T-helper 17 cell (primary cell): Measurements from ENCODE around the gene NDST3. TPM values are rescaled to one million over a fixed set of nuclear protein-coding genes. Genes with fewer than 3 reads are reported as not detected.
A peak's percentile ranks its signal among the peaks of the same experiment; 100 is the strongest.
"Not testable (repeated sequence)": the region's sequence is repeated elsewhere in the genome, so short reads cannot be mapped to it uniquely, and the experiment has no call there.

Experiments used
- ATAC-seq: fragments of 150-1000 bp; cut with Tn5 transposase; 2 replicates; pipeline ENCODE4 v1.10.0; 2021; ENCODE audit warnings: mild to moderate bottlenecking, moderate library complexity
- DNase-seq, 3 donors: peaks; one replicate each; pipeline versions ENCODE4 v3.0.0 to v3.0.0-alpha.2; 2020 to 2021
- H3K9me3 ChIP-seq: one replicate; pipeline ENCODE4 v1.7.0; 2013; ENCODE audit warnings: low read length, mild to moderate bottlenecking; ENCODE audit not compliant: control insufficient read depth, poor library complexity, severe bottlenecking
- H3K27ac Mint-ChIP-seq: one replicate; pipeline ENCODE4 v1.8.0; 2022; ENCODE audit warnings: mild to moderate bottlenecking, moderate library complexity, mixed read lengths
- H3K27me3 Mint-ChIP-seq: one replicate; pipeline ENCODE4 v1.8.0; 2022; ENCODE audit warnings: mixed read lengths
- H3K36me3 Mint-ChIP-seq: one replicate; pipeline ENCODE4 v1.8.0; 2022; ENCODE audit warnings: low read depth, mixed read lengths
- H3K4me1 Mint-ChIP-seq: one replicate; pipeline ENCODE4 v1.8.0; 2022; ENCODE audit warnings: mild to moderate bottlenecking, mixed read lengths
- H3K4me3 Mint-ChIP-seq: one replicate; pipeline ENCODE4 v1.8.0; 2022; ENCODE audit warnings: mild to moderate bottlenecking, moderate library complexity, mixed read lengths
- total RNA-seq, 4 donors: library from RNA in 2 of 4; stranded (reverse) in 2 of 4; gene quantifications; one replicate each; pipeline ENCODE4 v1.2.3 and lab custom pipeline; 2022 to 2026

Gene NDST3
- total RNA-seq, 2 donors from 2014 or later = not detected

DNA sequence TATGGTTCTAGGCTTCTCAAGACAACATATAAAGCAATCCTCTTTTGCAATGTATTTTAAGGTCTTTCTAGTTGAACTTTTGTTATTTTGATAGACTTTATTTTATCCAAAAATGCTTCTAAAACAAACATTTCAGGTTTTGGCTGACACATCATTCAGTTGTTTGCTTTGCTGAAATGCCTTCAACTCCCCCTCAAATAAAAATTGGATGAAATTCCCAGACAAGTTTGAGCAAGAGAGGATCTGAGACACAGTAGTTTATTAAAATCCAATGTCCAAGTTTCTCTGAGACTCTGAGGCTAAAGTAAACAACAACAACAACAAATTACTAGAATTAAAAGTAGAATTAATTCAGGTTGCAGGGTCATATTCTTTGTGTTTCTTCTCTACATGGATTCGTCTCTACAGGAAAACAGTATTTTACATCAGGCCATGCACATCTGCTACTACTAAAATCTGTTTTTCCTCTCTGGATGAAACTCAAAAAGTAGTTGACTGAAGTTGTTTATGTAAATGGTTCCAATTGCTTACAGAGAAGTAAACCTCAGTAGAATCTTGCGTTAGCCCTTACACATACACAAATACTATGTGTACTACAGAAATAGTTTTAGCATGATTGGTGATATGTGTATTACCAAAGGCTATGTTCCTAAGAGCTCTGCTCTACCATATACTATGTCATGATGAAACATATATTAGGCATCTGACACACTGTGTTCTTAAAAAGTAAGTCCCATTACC lies 253.6 kb downstream of the NDST3 start:
- DNase-seq = no peak
- Mint-ChIP-seq H3K4me3 (no peak overlapping the region), H3K36me3 (peaks cover 16% of the 10 kb centered on the region), H3K4me1 (peaks cover 16% of the 10 kb centered on the region), H3K27ac (no peak overlapping the region), H3K27me3 (peaks cover 4% of the 10 kb centered on the region)
- H3K9me3 ChIP-seq = no peaks in the 10 kb centered on the region
- no peak for ATAC-seq

- no peaks in the 10 kb centered on the region for H3K9me3 ChIP-seq
- DNase-seq (no peak), ATAC-seq (no peak)
- Mint-ChIP-seq H3K4me1 (peaks cover 6% of the 10 kb centered on the region), H3K27me3 (peaks cover 4% of the 10 kb centered on the region), H3K4me3 (no peak overlapping the region), H3K36me3 (peaks cover 7% of the 10 kb centered on the region), H3K27ac (no peak overlapping the region)
Measured at GRCh38 chr4:118289794-118290193, 255.5 kb downstream of the NDST3 start.

GRCh38 chr4:118290951-118291350 lies 256.7 kb downstream of the NDST3 start:
- Mint-ChIP-seq H3K27me3 (peaks cover 4% of the 10 kb centered on the region), H3K36me3 (peaks cover 7% of the 10 kb centered on the region), H3K27ac (peak overlapping the region; percentile 29), H3K4me1 (peaks cover 6% of the 10 kb centered on the region), H3K4me3 (no peak overlapping the region)
- H3K9me3 ChIP-seq = no peaks in the 10 kb centered on the region
- DNase-seq = no peak
- ATAC-seq = no peak

GRCh38 chr4:118296729-118297128 lies 262.4 kb downstream of the NDST3 start:
- no peak for ATAC-seq
- no peak overlapping the region for H3K4me3 Mint-ChIP-seq
- no peak for DNase-seq
- no peak overlapping the region for H3K27ac Mint-ChIP-seq
- no peaks in the 10 kb centered on the region for H3K4me1 Mint-ChIP-seq
- H3K36me3 Mint-ChIP-seq = no peaks in the 10 kb centered on the region
- H3K9me3 ChIP-seq = no peaks in the 10 kb centered on the region
- peaks cover under 1% of the 10 kb centered on the region for H3K27me3 Mint-ChIP-seq

DNA sequence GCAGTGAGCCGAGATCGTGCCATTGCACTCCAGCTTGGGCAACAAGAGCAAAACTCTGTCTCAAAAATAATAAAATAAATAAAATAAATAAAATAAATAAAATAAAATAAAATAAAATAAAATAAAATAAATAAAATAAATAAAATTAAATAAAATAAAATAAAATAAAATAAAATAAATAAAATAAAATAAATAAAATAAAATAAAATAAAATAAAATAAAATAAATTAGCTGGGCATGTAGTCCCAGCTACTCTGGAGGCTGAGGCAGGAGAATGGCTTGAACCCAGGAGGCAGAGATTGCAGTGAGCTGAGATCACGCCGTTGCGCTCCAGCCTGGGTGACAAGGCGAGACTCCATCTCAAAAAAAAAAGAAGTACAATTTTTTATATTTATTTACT lies 265.3 kb downstream of the NDST3 start:
- not testable (repeated sequence) for H3K27me3 Mint-ChIP-seq, ATAC-seq, DNase-seq, H3K4me3 Mint-ChIP-seq, H3K27ac Mint-ChIP-seq, H3K4me1 Mint-ChIP-seq, H3K9me3 ChIP-seq, H3K36me3 Mint-ChIP-seq

- no peaks in the 10 kb centered on the region for H3K9me3 ChIP-seq
- Mint-ChIP-seq H3K4me3 (no peak overlapping the region), H3K36me3 (no peaks in the 10 kb centered on the region), H3K4me1 (no peaks in the 10 kb centered on the region), H3K27me3 (peaks cover 37% of the 10 kb centered on the region), H3K27ac (no peak overlapping the region)
- no peak for DNase-seq
- ATAC-seq = no peak
Measured at GRCh38 chr4:118307643-118308042, 273.4 kb downstream of the NDST3 start.
